M059J (cell line): ENCODE results near the gene PLET1. TPM values are rescaled to one million over a fixed set of nuclear protein-coding genes. Genes with fewer than 3 reads are reported as not detected.

Source experiments
- DNase-seq: peaks from one replicate; pipeline ENCODE4 v3.0.0-alpha.2; 2012; ENCODE audit warnings: low read depth
- total RNA-seq: library from RNA; depleted of rRNA; stranded (reverse); fragments of >200 nt; shearing (Covaris generic); gene quantifications from 2 replicates; pipeline ENCODE4 v1.2.3, GENCODE V29; 2014; rRNA removed

Gene PLET1, protein sequence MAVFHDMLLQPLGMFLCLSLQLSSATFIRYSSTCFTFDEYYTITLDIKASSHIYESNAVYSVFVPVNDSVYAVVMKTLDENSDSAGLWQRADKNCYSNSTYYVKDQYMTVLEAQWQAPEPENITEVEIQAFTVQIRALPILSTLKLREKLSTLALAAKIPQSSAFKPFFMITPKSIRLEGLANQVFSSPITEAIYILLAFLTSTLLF
- not detected in 2 replicates for total RNA-seq

- DNase-seq, result no peak
Measured at GRCh38 chr11:112260490-112260889, at the start of gene PLET1. TSS of gene PLET1 (minus strand) at chr11:112260860. CDS start at chr11:112260589, 271 bp downstream.

- DNase-seq, result no peak
Measured at GRCh38 chr11:112310419-112310818, 49.8 kb upstream of the PLET1 start.

DNA sequence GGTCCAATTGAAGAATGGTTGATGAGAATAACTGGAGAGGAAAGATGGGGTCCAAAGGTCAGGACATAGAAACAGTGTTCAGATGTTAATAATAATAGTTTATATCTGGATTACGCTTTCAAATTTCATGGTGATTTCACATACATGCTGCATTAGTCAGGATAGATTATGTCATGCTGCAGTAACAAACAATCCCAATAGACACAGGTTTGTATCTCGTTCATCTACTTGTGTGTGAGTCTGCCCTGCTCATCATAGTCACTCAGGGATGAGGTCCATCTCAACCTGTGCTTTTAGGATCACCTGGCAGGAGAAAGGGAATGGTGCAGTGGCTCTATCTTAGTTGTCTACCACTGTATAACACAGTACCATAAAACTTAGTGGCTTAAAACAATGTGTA, 48.0 kb upstream of the PLET1 start:
- no peak for DNase-seq

GRCh38 chr11:112307616-112308015, 47.0 kb upstream of the PLET1 start:
- DNase-seq, result no peak

DNA sequence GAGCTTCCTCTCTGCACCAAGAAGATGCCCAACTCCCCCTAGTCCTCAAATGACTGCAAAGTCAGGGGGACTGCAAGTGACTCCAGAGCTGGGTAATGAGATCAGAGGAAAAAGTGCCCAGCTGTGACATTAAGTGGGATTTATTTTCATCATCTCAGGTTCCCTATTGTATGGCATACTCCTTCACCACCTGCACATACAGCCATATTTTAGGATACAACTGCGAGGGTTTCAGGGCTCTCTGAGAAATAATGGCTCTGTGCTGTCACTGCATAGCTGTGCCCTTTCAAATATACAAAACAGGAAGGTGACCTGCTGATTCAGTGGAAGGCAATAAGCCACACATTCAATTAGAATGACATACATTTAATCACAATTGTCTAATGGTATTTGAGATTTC, 45.6 kb upstream of the PLET1 start:
- no peak for DNase-seq

- no peak for DNase-seq
Measured at GRCh38 chr11:112304914-112305313, 44.3 kb upstream of the PLET1 start.

GRCh38 chr11:112303616-112304015, 43.0 kb upstream of the PLET1 start:
- peak; percentile 22 for DNase-seq

GRCh38 chr11:112302226-112302868, 41.7 kb upstream of the PLET1 start:
- peak; percentile 51 for DNase-seq

GRCh38 chr11:112300094-112300786, 39.6 kb upstream of the PLET1 start:
- DNase-seq, result no peak

DNA sequence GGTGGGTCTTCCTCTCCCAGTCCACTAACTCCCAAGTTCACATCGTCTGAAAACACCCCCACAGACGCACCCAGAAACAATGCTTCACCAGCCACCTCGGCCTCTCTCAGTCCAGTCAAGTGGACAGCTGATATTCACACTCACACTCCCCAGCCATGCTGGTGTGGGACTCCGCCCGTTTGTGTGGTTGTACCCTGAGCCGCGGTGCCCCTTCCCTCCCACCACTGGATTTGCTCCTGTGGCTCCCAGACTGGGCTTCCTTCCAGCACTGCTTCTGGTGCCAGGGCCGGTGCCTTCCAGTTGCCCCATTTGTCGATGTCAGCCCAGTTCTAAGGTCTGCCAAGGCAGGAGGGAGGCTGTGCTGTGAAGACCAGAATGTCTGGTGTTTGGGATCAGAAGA, 37.9 kb upstream of the PLET1 start:
- DNase-seq, result no peak

GRCh38 chr11:112297248-112297866, 36.7 kb upstream of the PLET1 start:
- DNase-seq, result no peak

GRCh38 chr11:112296044-112296443, 35.4 kb upstream of the PLET1 start:
- DNase-seq, result no peak

DNA sequence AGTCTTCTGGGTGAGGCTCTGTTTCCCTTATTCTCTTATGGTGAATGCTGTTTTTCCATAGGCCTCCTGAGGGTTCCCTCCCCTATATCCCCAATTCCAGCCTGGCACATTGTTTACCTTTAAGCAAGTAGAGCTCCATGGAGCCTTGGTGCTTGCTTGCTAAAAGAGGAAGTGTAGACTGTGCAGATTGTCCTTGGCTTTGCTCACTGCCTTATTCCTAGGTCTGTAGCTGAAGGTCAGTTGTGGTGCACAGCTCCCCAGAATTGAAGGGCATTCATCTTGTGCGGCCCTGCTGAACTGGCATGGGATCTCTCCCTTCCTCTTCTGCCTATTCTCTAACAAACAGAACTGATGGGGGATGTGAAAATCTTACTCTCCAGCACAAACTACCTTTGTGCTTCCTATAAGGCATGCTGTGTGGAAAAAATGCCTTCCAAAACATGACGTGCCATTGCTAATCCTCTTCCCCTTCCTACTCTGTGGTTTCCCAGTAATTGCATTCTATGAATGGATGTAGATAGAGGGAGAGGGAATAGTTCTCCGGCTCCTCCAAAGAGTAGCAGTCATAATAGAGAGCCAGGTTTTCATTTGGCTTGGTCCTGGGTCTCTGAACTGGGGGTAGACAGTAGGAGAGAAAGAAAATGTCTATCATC, 34.2 kb upstream of the PLET1 start:
- DNase-seq, result no peak

DNA sequence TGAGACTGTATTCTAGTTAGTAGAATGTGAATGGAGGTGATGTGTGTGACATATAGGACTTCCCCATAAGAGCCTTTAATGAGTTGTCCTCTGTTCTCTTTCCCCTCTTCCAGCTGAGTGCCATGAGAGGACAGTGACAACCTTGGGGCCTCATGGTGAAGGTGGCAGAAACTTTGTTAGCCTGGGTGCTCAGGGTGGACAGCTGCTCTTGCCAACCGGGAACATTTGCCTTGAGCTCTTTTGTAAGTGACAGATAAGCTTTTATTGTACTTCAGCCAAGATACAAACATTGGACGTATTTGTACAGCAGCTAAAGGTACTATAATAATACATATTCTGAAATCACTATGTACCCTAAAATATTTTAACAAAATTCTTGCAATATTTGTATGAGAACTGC, 33.0 kb upstream of the PLET1 start:
- no peak for DNase-seq

GRCh38 chr11:112292785-112293407, 32.2 kb upstream of the PLET1 start:
- DNase-seq, result peak; percentile 79

- DNase-seq, result no peak
Measured at GRCh38 chr11:112292188-112292587, 31.5 kb upstream of the PLET1 start.

DNA sequence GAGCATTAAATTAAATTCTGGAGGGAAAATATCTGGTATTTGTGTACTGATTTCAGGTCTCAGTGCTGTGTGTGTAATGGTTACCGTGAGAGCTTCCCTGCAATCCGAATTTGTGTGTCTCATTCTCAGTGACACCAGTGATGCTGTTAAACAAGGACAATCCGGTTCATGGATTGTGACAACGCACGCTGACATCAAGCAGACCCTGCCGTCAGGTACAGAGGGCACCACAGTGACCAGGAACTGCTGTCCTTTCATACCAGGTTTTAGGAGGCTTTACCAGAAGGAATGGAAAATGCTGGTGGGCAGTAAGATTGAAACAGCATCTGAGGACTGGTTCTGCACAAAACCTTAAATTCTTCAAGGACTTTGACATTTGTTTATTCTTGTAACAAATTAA, 30.5 kb upstream of the PLET1 start:
- DNase-seq, result no peak

GRCh38 chr11:112290493-112290850, 29.8 kb upstream of the PLET1 start:
- DNase-seq, result peak; percentile 8

- peak; percentile 58 for DNase-seq
Measured at GRCh38 chr11:112289588-112290492, 29.2 kb upstream of the PLET1 start.

DNA sequence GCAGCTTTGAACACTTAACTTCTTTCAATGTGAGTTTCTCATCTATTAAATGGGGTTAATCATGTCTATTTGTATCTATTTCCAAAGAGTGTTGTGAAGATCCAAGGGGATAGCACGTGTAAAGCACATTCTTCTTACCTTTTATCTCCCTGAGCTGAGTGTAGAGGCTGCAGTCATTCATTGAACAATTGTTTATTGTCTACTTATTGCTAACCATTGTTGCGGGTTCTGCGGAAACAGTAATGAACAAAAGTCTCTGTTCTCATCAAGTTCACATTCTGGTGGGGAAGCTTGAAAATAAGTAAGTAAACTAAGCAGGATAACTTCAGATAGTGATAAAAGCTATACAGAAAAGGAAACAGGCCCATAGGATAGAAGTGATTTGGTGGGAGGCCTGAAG, 27.4 kb upstream of the PLET1 start:
- no peak for DNase-seq

DNA sequence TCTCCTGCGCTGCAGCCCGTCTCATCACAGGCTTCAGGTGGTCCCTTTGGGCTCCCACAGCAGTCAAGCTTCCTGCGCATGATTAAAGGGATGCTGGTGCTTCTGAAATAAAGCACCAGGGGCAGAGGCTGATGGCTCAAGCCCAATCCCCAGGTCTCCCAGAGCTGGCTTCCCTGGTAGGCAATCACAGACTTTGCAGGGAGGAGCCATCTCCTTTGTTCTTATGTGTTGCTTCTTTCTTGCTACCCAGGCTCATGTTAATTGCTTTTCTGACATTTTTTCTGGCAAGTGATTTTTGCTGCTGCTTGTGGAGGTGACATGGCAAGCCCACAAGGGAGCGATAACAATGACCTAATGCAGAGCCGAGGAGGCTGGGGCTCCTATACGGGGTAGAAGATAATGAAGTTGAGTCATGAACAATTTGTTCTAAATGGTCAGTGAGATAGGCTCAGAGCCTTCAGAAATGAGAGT, 25.2 kb upstream of the PLET1 start:
- DNase-seq, result peak; percentile 47
